HCT116 (cell line): ENCODE data around the gene GID4. TPM values are rescaled to one million over a fixed set of nuclear protein-coding genes. Genes with fewer than 3 reads are reported as not detected.

Experiments
- ATAC-seq: fragments of 200-7000 bp; cut with Tn5 transposase; 2 replicates; pipeline ENCODE4 v1.9.1; 2020; ENCODE audit warnings: mild to moderate bottlenecking, moderate library complexity
- BruUV-seq: library from RNA; stranded (reverse); fragments of 400-500 nt; replicated peaks from 2 replicates; lab custom pipeline; 2021; lab: Mats Ljungman, UMichigan
- CTCF ChIA-PET: fragments of 300-600 bp; sonication (Branson Sonifier 250); formaldehyde crosslinking; loops from one replicate; lab custom pipeline; 2021; ENCODE audit warnings: antibody characterized with exemption; lab: Charles Lee
- POLR2A ChIA-PET: fragments of 300-600, 350-600 bp; sonication (Branson Sonifier 250); formaldehyde crosslinking; loops from one replicate; lab custom pipeline; 2021; ENCODE audit warnings: antibody characterized with exemption; lab: Charles Lee
- RAD21 ChIA-PET, 2 experiments: fragments of 300-600 bp; sonication (Branson Sonifier 250); formaldehyde crosslinking; loops; one replicate each; lab custom pipeline; 2023; ENCODE audit warnings: low total read pairs in 2 of 2; ENCODE audit not compliant: uncharacterized antibody in 2 of 2, unreplicated experiment in 2 of 2, low non-redundant PET in 1 of 2; lab: Charles Lee
- DNase-seq: peaks from one replicate; pipeline ENCODE4 v3.0.0-alpha.2; 2010; ENCODE audit warnings: low read depth, low spot score
- H2AFZ ChIP-seq: fragments of 200-600 bp; shearing (Covaris generic), sonication (generic); 2 replicates; pipeline ENCODE4 v1.6.1; 2017; ENCODE audit warnings: low read depth, mixed run types, mixed read lengths, antibody characterized with exemption, low read length; ENCODE audit not compliant: poor library complexity, severe bottlenecking
- H3K27ac ChIP-seq: 2 replicates; pipeline ENCODE4 v1.5.1; 2012; ENCODE audit warnings: low read depth, low read length
- H3K27me3 ChIP-seq: fragments of 200-600 bp; sonication (generic); 2 replicates; pipeline ENCODE4 v1.6.1; 2016; ENCODE audit warnings: mixed run types, low read length, mixed read lengths; ENCODE audit not compliant: insufficient read depth
- H3K36me3 ChIP-seq, 2 experiments: fragments of 200-500 bp in 1 of 2; fragments of 200-600 bp in 1 of 2; sonication (Bioruptor generic) in 1 of 2; sonication (generic) in 1 of 2; 2 replicates each; pipeline versions ENCODE4 v1.5.1 to v1.6.1; 2014 to 2016; ENCODE audit warnings: low read length in 2 of 2, inconsistent platforms in 1 of 2, mixed read lengths in 1 of 2, mixed run types in 1 of 2; ENCODE audit not compliant: insufficient read depth in 2 of 2, control insufficient read depth in 1 of 2
- H3K4me1 ChIP-seq, 2 experiments: fragments of 200-600 bp in 1 of 2; sonication (generic) in 1 of 2; 2 replicates each; pipeline versions ENCODE4 v1.5.1 to v1.6.1; 2012 to 2017; ENCODE audit warnings: low read length in 2 of 2, inconsistent platforms in 1 of 2, mild to moderate bottlenecking in 1 of 2, mixed read lengths in 1 of 2, mixed run types in 1 of 2, moderate library complexity in 1 of 2; ENCODE audit not compliant: insufficient read depth in 2 of 2, control insufficient read depth in 1 of 2
- H3K4me2 ChIP-seq: fragments of 200-600 bp; sonication (generic); 2 replicates; pipeline ENCODE4 v1.6.1; 2017; ENCODE audit warnings: mixed run types, low read length, mixed read lengths
- H3K4me3 ChIP-seq, 2 experiments: fragments of 200-600 bp in 1 of 2; sonication (generic) in 1 of 2; replicated peaks in 1 of 2; 2 replicates each; pipeline ENCODE4 v1.5.1; 2011 to 2016; ENCODE audit warnings: low read length in 2 of 2, control low read depth in 1 of 2, low read depth in 1 of 2, mild to moderate bottlenecking in 1 of 2, mixed read lengths in 1 of 2, mixed run types in 1 of 2
- H3K79me2 ChIP-seq: fragments of 200-600 bp; sonication (generic); 2 replicates; pipeline ENCODE4 v1.6.1; 2017; ENCODE audit warnings: mild to moderate bottlenecking, mixed run types, low read length, moderate library complexity, mixed read lengths; ENCODE audit not compliant: insufficient read depth
- H3K9ac ChIP-seq: fragments of 200-600 bp; sonication (generic); 2 replicates; pipeline ENCODE4 v1.6.1; 2016; ENCODE audit warnings: low read length, mixed read lengths
- H3K9me2 ChIP-seq: fragments of 200-600 bp; sonication (generic), shearing (Covaris generic); 2 replicates; pipeline ENCODE4 v1.6.1; 2017; ENCODE audit warnings: mixed run types, mild to moderate bottlenecking, moderate library complexity; ENCODE audit not compliant: insufficient read depth
- H3K9me3 ChIP-seq, 2 experiments: fragments of 200-500 bp in 1 of 2; fragments of 200-600 bp in 1 of 2; sonication (Bioruptor generic) in 1 of 2; sonication (generic) in 1 of 2; 2 replicates each; pipeline ENCODE4 v1.6.1; 2014 to 2017; ENCODE audit warnings: low read length in 2 of 2, mixed read lengths in 2 of 2, inconsistent platforms in 1 of 2, low read depth in 1 of 2, mild to moderate bottlenecking in 1 of 2, mixed run types in 1 of 2, moderate library complexity in 1 of 2; ENCODE audit not compliant: control insufficient read depth in 1 of 2, insufficient read depth in 1 of 2
- H4K20me1 ChIP-seq: fragments of 200-600 bp; sonication (generic), shearing (Covaris generic); 2 replicates; pipeline ENCODE4 v1.6.1; 2017; ENCODE audit warnings: mixed run types, mild to moderate bottlenecking, moderate library complexity; ENCODE audit not compliant: insufficient read depth
- CBX3 ChIP-seq: IDR thresholded peaks from 2 replicates; pipeline ENCODE4 v1.6.1; 2012; ENCODE audit warnings: low read depth
- ELF1 ChIP-seq: IDR thresholded peaks from 2 replicates; pipeline ENCODE4 v1.6.1; 2012; ENCODE audit warnings: low read depth, borderline replicate concordance
- EZH2 ChIP-seq: fragments of 200-600 bp; sonication (generic); IDR thresholded peaks from 2 replicates; pipeline ENCODE4 v1.6.1; 2017; ENCODE audit warnings: antibody characterized with exemption, mixed run types
- JUND ChIP-seq: IDR thresholded peaks from 2 replicates; pipeline ENCODE4 v1.6.1; 2012
- POLR2A ChIP-seq: IDR thresholded peaks from 2 replicates; pipeline ENCODE4 v1.7.0; 2011; ENCODE audit warnings: borderline replicate concordance; ENCODE audit not compliant: insufficient read depth, insufficient read length; ENCODE audit errors: extremely low read depth
- POLR2AphosphoS5 ChIP-seq: IDR thresholded peaks from 2 replicates; pipeline ENCODE4 v1.6.1; 2011; ENCODE audit warnings: mild to moderate bottlenecking, low read depth, low read length, moderate library complexity
- RAD21 ChIP-seq: IDR thresholded peaks from 2 replicates; pipeline ENCODE4 v1.6.1; 2012; ENCODE audit warnings: low read depth, mild to moderate bottlenecking
- SIN3A ChIP-seq: IDR thresholded peaks from 2 replicates; pipeline ENCODE4 v1.6.1; 2012; ENCODE audit warnings: low read depth
- SP1 ChIP-seq: IDR thresholded peaks from 2 replicates; pipeline ENCODE4 v1.6.1; 2012; ENCODE audit warnings: low read depth
- TCF7L2 ChIP-seq: IDR thresholded peaks from 2 replicates; pipeline ENCODE4 v1.7.0; 2011; ENCODE audit warnings: borderline replicate concordance, inconsistent platforms; ENCODE audit not compliant: insufficient read depth, insufficient read length; ENCODE audit errors: extremely low read depth
- YY1 ChIP-seq: IDR thresholded peaks from 2 replicates; pipeline ENCODE4 v1.6.1; 2011; ENCODE audit warnings: low read length, low read depth, moderate library complexity, mild to moderate bottlenecking; ENCODE audit not compliant: insufficient replicate concordance; ENCODE audit errors: extremely low read depth
- ZFX ChIP-seq: fragments of 450-650 bp; IDR thresholded peaks from 2 replicates; pipeline ENCODE4 v1.6.1; 2017
- intact Hi-C: fragments of 100-400 bp; cut with micrococcal nuclease; formaldehyde crosslinking; loops from 2 replicates; pipeline ENCODE4 v1.10.0; 2022
- total RNA-seq: library from RNA; stranded (reverse); gene quantifications from one replicate; pipeline ENCODE4 v1.2.1, GENCODE V29; 2021; ENCODE audit not compliant: unreplicated experiment
- TF ChIP-seq, protein P1 (sequence below): IDR thresholded peaks from 2 replicates; pipeline ENCODE4 v1.6.1; 2012
- TF ChIP-seq, protein P2 (sequence below): IDR thresholded peaks from 2 replicates; pipeline ENCODE4 v1.6.1; 2011; ENCODE audit warnings: mild to moderate bottlenecking, low read length, moderate library complexity; ENCODE audit not compliant: insufficient replicate concordance; ENCODE audit errors: extremely low read depth

The GID4 gene
- total RNA-seq, 1 experiment from 2014 or later: 10.8 TPM

- no peaks in the 10 kb centered on the region for H3K27me3 ChIP-seq
- H3K79me2 ChIP-seq: no peaks in the 10 kb centered on the region
- no TSS peak for BruUV-seq
- peaks cover 8 to 10% of the 10 kb centered on the region in 2 experiments for H3K4me1 ChIP-seq
- no peak overlapping the region for H3K9ac ChIP-seq
- H3K36me3 ChIP-seq: peaks cover 0 to 7% of the 10 kb centered on the region in 2 experiments; a peak in 2 of 4 replicates
- TF ChIP-seq CBX3: no peak
- TF ChIP-seq ZFX: no peak
- TF ChIP-seq TCF7L2: no peak
- no peak for TF ChIP-seq SIN3A
- TF ChIP-seq, protein P1, sequence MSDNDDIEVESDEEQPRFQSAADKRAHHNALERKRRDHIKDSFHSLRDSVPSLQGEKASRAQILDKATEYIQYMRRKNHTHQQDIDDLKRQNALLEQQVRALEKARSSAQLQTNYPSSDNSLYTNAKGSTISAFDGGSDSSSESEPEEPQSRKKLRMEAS: no peak
- no peak for TF ChIP-seq JUND
- no peak for TF ChIP-seq RAD21
- no peak for TF ChIP-seq POLR2AphosphoS5
- TF ChIP-seq POLR2A: no peak
- TF ChIP-seq YY1: no peak
- no peak for TF ChIP-seq EZH2
- no peak for TF ChIP-seq SP1
- no peak for TF ChIP-seq ELF1
- TF ChIP-seq, protein P2, sequence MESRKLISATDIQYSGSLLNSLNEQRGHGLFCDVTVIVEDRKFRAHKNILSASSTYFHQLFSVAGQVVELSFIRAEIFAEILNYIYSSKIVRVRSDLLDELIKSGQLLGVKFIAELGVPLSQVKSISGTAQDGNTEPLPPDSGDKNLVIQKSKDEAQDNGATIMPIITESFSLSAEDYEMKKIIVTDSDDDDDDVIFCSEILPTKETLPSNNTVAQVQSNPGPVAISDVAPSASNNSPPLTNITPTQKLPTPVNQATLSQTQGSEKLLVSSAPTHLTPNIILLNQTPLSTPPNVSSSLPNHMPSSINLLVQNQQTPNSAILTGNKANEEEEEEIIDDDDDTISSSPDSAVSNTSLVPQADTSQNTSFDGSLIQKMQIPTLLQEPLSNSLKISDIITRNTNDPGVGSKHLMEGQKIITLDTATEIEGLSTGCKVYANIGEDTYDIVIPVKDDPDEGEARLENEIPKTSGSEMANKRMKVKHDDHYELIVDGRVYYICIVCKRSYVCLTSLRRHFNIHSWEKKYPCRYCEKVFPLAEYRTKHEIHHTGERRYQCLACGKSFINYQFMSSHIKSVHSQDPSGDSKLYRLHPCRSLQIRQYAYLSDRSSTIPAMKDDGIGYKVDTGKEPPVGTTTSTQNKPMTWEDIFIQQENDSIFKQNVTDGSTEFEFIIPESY: no peak
- ATAC-seq: no peak
- H3K4me3 ChIP-seq: no peak overlapping the region
- DNase-seq: no peak
- RAD21 ChIA-PET: no interaction called here
- H4K20me1 ChIP-seq: no peaks in the 10 kb centered on the region
- H3K27ac ChIP-seq: no peak overlapping the region
- no peaks in the 10 kb centered on the region for H3K9me3 ChIP-seq
- no peak overlapping the region for H2AFZ ChIP-seq
- POLR2A ChIA-PET: no interaction called here
- intact Hi-C loops: no loop called here
- CTCF ChIA-PET: no interaction called here
- no peak overlapping the region for H3K4me2 ChIP-seq
- no peaks in the 10 kb centered on the region for H3K9me2 ChIP-seq
These were observed 26.3 kb downstream of the GID4 start for GRCh38 chr17:18065546-18065945.
